SK-N-SH treated with all-trans-retinoic acid at 6 μM for 48 hours (cell line): ENCODE measurements around the gene PAM16.

Experiments
- ESRRG ChIP-seq: fragments of 250-450 bp; sonication (Bioruptor Pico); IDR thresholded peaks from 2 replicates; pipeline ENCODE4 v1.6.1; 2021; ENCODE audit warnings: mild to moderate bottlenecking
- ISL1 ChIP-seq: fragments of 250-450 bp; sonication (Bioruptor Pico); IDR thresholded peaks from 2 replicates; pipeline ENCODE4 v2.1.2; 2022; ENCODE audit warnings: mild to moderate bottlenecking, moderate library complexity
- OSR1 ChIP-seq: fragments of 250-450 bp; sonication (Bioruptor Pico); IDR thresholded peaks from 2 replicates; pipeline ENCODE4 v1.8.0; 2022; ENCODE audit warnings: moderate library complexity, mild to moderate bottlenecking, inconsistent platforms
- RARB ChIP-seq: fragments of 250-450 bp; sonication (Bioruptor Pico); IDR thresholded peaks from 2 replicates; pipeline ENCODE4 v1.8.0; 2021; ENCODE audit warnings: mild to moderate bottlenecking, moderate library complexity
- ZFP3 ChIP-seq: fragments of 250-450 bp; sonication (Bioruptor Pico); IDR thresholded peaks from 2 replicates; pipeline ENCODE4 v1.5.0; 2020; ENCODE audit warnings: mild to moderate bottlenecking, moderate library complexity
- ZNF70 ChIP-seq: fragments of 450-650 bp; formaldehyde crosslinking; IDR thresholded peaks from 2 replicates; pipeline ENCODE4 v1.5.0; 2020; ENCODE audit warnings: mild to moderate bottlenecking, moderate library complexity
- ZNF8 ChIP-seq: fragments of 450-650 bp; formaldehyde crosslinking; IDR thresholded peaks from 2 replicates; pipeline ENCODE4 v1.5.0; 2020; ENCODE audit warnings: mild to moderate bottlenecking, moderate library complexity
- TF ChIP-seq, protein P1 (sequence below): fragments of 250-450 bp; sonication (Bioruptor Pico); IDR thresholded peaks from 2 replicates; pipeline ENCODE4 v1.5.1; 2021; ENCODE audit warnings: mild to moderate bottlenecking, moderate library complexity
- TF ChIP-seq, protein P2 (sequence below): fragments of 250-450 bp; sonication (Bioruptor Pico); IDR thresholded peaks from 2 replicates; pipeline ENCODE4 v1.8.0; 2020; ENCODE audit warnings: mild to moderate bottlenecking, moderate library complexity, borderline replicate concordance
- TF ChIP-seq, protein P3 (sequence below): fragments of 250-450 bp; sonication (Bioruptor Pico); IDR thresholded peaks from 2 replicates; pipeline ENCODE4 v1.5.1; 2020; ENCODE audit warnings: low read depth, mild to moderate bottlenecking, moderate library complexity

DNA sequence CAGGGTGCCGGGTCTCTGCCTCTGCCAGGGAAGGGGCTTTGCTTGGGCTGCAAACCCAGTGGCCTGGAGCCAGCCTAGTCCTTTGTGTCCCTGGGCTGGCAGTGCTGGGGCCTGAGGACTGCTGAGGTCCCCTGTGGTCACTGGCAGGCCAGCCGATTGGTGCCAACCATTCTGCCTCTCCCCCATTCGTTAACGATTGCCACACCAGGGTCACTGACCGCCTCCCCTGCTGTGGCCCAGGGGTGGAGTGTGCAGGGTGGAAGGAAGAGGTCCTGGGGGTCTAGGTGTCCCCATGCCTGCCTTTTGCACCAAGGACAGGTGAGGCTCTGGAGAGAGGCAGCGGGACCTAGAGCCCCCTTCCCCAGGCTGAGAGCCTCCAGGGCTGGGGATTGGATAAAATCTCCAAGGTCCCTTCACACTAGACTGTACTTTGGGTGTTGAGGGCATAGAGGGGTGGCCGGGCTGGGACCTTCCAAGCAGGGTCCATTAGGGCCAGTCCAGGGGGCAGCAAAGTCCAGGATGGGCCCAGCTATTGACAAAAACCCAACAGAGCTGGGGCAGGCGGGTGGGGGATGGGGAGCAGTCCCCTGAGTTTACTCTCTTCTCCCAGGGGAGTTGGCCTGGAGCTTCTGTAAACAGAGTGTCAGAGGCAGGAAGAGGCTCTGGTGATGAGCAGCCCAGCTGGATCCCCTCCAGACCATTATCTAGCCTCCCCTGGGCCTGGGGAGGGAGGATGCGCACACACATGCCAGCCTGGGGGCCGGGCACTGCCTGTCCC, 21.6 kb upstream of the PAM16 start:
- TF ChIP-seq OSR1 (CRISPR knock-in tag), result no peak
- TF ChIP-seq ISL1 (CRISPR knock-in tag), result no peak
- TF ChIP-seq, protein P1, sequence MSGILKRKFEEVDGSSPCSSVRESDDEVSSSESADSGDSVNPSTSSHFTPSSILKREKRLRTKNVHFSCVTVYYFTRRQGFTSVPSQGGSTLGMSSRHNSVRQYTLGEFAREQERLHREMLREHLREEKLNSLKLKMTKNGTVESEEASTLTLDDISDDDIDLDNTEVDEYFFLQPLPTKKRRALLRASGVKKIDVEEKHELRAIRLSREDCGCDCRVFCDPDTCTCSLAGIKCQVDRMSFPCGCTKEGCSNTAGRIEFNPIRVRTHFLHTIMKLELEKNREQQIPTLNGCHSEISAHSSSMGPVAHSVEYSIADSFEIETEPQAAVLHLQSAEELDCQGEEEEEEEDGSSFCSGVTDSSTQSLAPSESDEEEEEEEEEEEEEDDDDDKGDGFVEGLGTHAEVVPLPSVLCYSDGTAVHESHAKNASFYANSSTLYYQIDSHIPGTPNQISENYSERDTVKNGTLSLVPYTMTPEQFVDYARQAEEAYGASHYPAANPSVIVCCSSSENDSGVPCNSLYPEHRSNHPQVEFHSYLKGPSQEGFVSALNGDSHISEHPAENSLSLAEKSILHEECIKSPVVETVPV (CRISPR knock-in tag), result no peak
- TF ChIP-seq ZNF8 (CRISPR knock-in tag), result no peak
- TF ChIP-seq, protein P2, sequence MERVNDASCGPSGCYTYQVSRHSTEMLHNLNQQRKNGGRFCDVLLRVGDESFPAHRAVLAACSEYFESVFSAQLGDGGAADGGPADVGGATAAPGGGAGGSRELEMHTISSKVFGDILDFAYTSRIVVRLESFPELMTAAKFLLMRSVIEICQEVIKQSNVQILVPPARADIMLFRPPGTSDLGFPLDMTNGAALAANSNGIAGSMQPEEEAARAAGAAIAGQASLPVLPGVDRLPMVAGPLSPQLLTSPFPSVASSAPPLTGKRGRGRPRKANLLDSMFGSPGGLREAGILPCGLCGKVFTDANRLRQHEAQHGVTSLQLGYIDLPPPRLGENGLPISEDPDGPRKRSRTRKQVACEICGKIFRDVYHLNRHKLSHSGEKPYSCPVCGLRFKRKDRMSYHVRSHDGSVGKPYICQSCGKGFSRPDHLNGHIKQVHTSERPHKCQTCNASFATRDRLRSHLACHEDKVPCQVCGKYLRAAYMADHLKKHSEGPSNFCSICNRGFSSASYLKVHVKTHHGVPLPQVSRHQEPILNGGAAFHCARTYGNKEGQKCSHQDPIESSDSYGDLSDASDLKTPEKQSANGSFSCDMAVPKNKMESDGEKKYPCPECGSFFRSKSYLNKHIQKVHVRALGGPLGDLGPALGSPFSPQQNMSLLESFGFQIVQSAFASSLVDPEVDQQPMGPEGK (CRISPR knock-in tag), result no peak
- TF ChIP-seq ZNF70 (CRISPR knock-in tag), result no peak; the same call in 1 of the 2 replicates
- TF ChIP-seq ESRRG (CRISPR knock-in tag), result no peak
- no peak for TF ChIP-seq ZFP3
- TF ChIP-seq, protein P3, sequence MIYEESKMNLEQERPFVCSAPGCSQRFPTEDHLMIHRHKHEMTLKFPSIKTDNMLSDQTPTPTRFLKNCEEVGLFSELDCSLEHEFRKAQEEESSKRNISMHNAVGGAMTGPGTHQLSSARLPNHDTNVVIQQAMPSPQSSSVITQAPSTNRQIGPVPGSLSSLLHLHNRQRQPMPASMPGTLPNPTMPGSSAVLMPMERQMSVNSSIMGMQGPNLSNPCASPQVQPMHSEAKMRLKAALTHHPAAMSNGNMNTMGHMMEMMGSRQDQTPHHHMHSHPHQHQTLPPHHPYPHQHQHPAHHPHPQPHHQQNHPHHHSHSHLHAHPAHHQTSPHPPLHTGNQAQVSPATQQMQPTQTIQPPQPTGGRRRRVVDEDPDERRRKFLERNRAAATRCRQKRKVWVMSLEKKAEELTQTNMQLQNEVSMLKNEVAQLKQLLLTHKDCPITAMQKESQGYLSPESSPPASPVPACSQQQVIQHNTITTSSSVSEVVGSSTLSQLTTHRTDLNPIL (CRISPR knock-in tag), result no peak
- TF ChIP-seq RARB (CRISPR knock-in tag), result no peak
